HEK293 (cell line): ENCODE data around the gene SH3RF1.

Experiments
- KLF9 ChIP-seq: fragments of 450-650 bp; formaldehyde crosslinking; IDR thresholded peaks from 2 replicates; pipeline ENCODE4 v1.5.1; 2016; ENCODE audit warnings: missing biosample characterization, missing genetic modification characterization, low read depth
- OSR2 ChIP-seq: fragments of 450-650 bp; formaldehyde crosslinking; IDR thresholded peaks from 2 replicates; pipeline ENCODE4 v1.5.1; 2016; ENCODE audit warnings: missing biosample characterization, missing genetic modification characterization
- ZNF777 ChIP-seq: fragments of 450-650 bp; formaldehyde crosslinking; IDR thresholded peaks from 2 replicates; pipeline ENCODE4 v1.5.1; 2017; ENCODE audit warnings: missing biosample characterization, missing genetic modification characterization, borderline replicate concordance
- TF ChIP-seq, protein P1 (sequence below): fragments of 450-650 bp; formaldehyde crosslinking; IDR thresholded peaks from 2 replicates; pipeline ENCODE4 v1.5.1; 2016; ENCODE audit warnings: missing biosample characterization, missing genetic modification characterization
- TF ChIP-seq, protein P2 (sequence below): fragments of 450-650 bp; formaldehyde crosslinking; IDR thresholded peaks from 2 replicates; pipeline ENCODE4 v1.5.1; 2016; ENCODE audit warnings: missing biosample characterization, missing genetic modification characterization, low read depth

DNA sequence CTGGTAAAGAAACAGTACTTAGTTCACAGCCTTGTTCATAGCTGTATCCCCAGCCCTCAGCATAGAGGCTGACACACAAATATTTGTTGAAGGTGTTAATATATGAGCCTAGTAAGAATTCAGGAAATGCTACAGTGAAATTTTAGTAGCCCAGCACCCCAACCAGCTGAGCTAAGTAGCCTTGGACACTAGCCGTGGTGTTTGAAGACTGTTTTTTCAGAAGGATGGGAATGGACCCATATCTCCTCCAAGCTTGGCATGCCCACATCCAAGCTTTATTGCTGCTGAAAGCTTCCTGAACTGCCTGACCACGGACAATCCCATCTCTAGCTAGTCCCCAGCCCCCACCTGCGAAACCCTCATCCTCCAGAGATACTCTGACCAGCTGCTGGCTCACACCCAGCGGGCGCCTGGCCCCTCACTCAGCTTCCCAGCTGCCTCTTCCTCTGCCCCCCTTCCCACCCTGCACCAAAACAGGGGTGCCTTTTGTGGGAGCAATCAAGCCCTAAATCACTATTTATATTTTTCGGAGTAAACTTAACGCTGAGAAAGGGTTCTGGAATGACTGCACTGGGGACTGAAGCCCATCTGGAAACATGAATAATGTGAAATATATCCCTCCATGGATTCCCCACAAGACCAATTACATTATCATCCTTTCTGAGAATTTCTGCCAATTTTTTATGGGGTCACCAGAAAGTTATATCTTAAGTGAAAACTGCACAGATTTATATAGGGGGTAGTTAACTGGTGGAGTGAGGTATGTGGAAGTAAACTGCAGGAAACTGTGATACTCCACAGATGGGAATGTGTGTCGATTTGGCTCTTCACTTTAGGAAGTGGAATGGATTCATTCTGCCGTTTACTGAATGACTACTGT, 219.6 kb downstream of the SH3RF1 start:
- TF ChIP-seq, protein P1, sequence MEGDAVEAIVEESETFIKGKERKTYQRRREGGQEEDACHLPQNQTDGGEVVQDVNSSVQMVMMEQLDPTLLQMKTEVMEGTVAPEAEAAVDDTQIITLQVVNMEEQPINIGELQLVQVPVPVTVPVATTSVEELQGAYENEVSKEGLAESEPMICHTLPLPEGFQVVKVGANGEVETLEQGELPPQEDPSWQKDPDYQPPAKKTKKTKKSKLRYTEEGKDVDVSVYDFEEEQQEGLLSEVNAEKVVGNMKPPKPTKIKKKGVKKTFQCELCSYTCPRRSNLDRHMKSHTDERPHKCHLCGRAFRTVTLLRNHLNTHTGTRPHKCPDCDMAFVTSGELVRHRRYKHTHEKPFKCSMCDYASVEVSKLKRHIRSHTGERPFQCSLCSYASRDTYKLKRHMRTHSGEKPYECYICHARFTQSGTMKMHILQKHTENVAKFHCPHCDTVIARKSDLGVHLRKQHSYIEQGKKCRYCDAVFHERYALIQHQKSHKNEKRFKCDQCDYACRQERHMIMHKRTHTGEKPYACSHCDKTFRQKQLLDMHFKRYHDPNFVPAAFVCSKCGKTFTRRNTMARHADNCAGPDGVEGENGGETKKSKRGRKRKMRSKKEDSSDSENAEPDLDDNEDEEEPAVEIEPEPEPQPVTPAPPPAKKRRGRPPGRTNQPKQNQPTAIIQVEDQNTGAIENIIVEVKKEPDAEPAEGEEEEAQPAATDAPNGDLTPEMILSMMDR: no peak
- TF ChIP-seq ZNF777 (tag by site-specific recombination) (no peak), KLF9 (no peak), OSR2 (tag by site-specific recombination) (no peak)
- TF ChIP-seq, protein P2, sequence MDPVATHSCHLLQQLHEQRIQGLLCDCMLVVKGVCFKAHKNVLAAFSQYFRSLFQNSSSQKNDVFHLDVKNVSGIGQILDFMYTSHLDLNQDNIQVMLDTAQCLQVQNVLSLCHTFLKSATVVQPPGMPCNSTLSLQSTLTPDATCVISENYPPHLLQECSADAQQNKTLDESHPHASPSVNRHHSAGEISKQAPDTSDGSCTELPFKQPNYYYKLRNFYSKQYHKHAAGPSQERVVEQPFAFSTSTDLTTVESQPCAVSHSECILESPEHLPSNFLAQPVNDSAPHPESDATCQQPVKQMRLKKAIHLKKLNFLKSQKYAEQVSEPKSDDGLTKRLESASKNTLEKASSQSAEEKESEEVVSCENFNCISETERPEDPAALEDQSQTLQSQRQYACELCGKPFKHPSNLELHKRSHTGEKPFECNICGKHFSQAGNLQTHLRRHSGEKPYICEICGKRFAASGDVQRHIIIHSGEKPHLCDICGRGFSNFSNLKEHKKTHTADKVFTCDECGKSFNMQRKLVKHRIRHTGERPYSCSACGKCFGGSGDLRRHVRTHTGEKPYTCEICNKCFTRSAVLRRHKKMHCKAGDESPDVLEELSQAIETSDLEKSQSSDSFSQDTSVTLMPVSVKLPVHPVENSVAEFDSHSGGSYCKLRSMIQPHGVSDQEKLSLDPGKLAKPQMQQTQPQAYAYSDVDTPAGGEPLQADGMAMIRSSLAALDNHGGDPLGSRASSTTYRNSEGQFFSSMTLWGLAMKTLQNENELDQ (tag by site-specific recombination): no peak
